HepG2 (cell line): ENCODE results near the gene SACS. TPM values are rescaled to one million over a fixed set of nuclear protein-coding genes. Genes with fewer than 3 reads are reported as not detected.
A peak's percentile ranks its signal among the peaks of the same experiment; 100 is the strongest.

Experiments
- ATF7 ChIP-seq, 2 experiments: fragments of 450-650 bp in 1 of 2; sonication (generic) in 1 of 2; formaldehyde crosslinking in 1 of 2; IDR thresholded peaks; 2 replicates each; pipeline versions ENCODE4 v1.4.0 to v1.6.1; 2016 to 2020; ENCODE audit warnings: antibody characterized with exemption in 1 of 2, mild to moderate bottlenecking in 1 of 2, missing genetic modification reagents in 1 of 2
- CEBPZ ChIP-seq: IDR thresholded peaks from 2 replicates; pipeline ENCODE4 v1.6.1; 2012; ENCODE audit warnings: low read length, improper control_type of control experiment
- CTCF ChIP-seq: sonication (generic); formaldehyde crosslinking; IDR thresholded peaks from 2 replicates; pipeline ENCODE4 v1.5.0; 2020; ENCODE audit warnings: mild to moderate bottlenecking, missing genetic modification reagents, moderate library complexity
- DPF2 ChIP-seq: sonication (generic); formaldehyde crosslinking; IDR thresholded peaks from 2 replicates; pipeline ENCODE4 v1.4.0; 2020; ENCODE audit warnings: mild to moderate bottlenecking, low read depth, missing genetic modification reagents, borderline replicate concordance
- FIP1L1 ChIP-seq: fragments of 200-400 bp; formaldehyde crosslinking; IDR thresholded peaks from 2 replicates; pipeline ENCODE4 v1.6.1; 2018; ENCODE audit warnings: low read depth, mild to moderate bottlenecking, low read length, moderate library complexity, borderline replicate concordance; ENCODE audit not compliant: insufficient read depth
- FOXC1 ChIP-seq: sonication (generic); formaldehyde crosslinking; IDR thresholded peaks from 2 replicates; pipeline ENCODE4 v1.8.0; 2022; ENCODE audit warnings: mild to moderate bottlenecking, missing genetic modification reagents, borderline replicate concordance
- HINFP ChIP-seq: sonication (generic); formaldehyde crosslinking; IDR thresholded peaks from 2 replicates; pipeline ENCODE4 v1.4.0; 2020; ENCODE audit warnings: low read depth, mild to moderate bottlenecking, missing genetic modification reagents
- KAT8 ChIP-seq: IDR thresholded peaks from 2 replicates; pipeline ENCODE4 v1.6.1; 2016; ENCODE audit warnings: missing genetic modification reagents, missing compliant biosample characterization
- KLF6 ChIP-seq: IDR thresholded peaks from 2 replicates; pipeline ENCODE4 v1.8.0; 2016; ENCODE audit warnings: missing biosample characterization, missing genetic modification reagents
- LCORL ChIP-seq, 2 experiments: fragments of 450-650 bp in 1 of 2; sonication (generic) in 1 of 2; formaldehyde crosslinking in 1 of 2; IDR thresholded peaks; 2 replicates each; pipeline versions ENCODE4 v1.5.0 to v1.6.1; 2017 to 2020; ENCODE audit warnings: antibody characterized with exemption in 1 of 2, missing genetic modification reagents in 1 of 2
- NFIB ChIP-seq: sonication (generic); formaldehyde crosslinking; IDR thresholded peaks from 2 replicates; pipeline ENCODE4 v1.9.0; 2021; ENCODE audit warnings: missing genetic modification reagents, mild to moderate bottlenecking, borderline replicate concordance
- SNRNP70 ChIP-seq: fragments of 200-400 bp; formaldehyde crosslinking; IDR thresholded peaks from 2 replicates; pipeline ENCODE4 v1.6.1; 2017; ENCODE audit warnings: mild to moderate bottlenecking, low read depth, low read length, moderate library complexity
- TMF1 ChIP-seq: sonication (generic); formaldehyde crosslinking; IDR thresholded peaks from 2 replicates; pipeline ENCODE4 v1.8.1; 2022; ENCODE audit warnings: low read depth, missing genetic modification reagents
- ZBTB46 ChIP-seq: sonication (generic); formaldehyde crosslinking; IDR thresholded peaks from 2 replicates; pipeline ENCODE4 v1.4.0; 2020; ENCODE audit warnings: mild to moderate bottlenecking, missing genetic modification reagents, borderline replicate concordance
- ZMYM4 ChIP-seq: sonication (generic); formaldehyde crosslinking; IDR thresholded peaks from 2 replicates; pipeline ENCODE4 v1.8.1; 2023; ENCODE audit warnings: mild to moderate bottlenecking, missing genetic modification reagents
- polyA plus RNA-seq, 8 experiments: library from polyadenylated mRNA; depleted of rRNA in 3 of 8; stranded (reverse) in 7 of 8; unstranded in 1 of 8; fragments of >200 nt; fragmentation: Illumina TruSeq in 4 of 8; extraction: Trizol in 4 of 8; gene quantifications; 2 replicates each; pipeline versions ENCODE4 v1.2.1 to v1.2.3, GENCODE V29; 2011 to 2016; ENCODE audit warnings: low read depth in 4 of 8, missing spikeins in 1 of 8, mixed read lengths in 1 of 8; ENCODE audit not compliant: insufficient read depth in 1 of 8
- total RNA-seq, 5 experiments: library from RNA; depleted of rRNA; stranded (reverse); fragments of >200 nt; fragmentation: Illumina TruSeq; extraction: Trizol; gene quantifications; 2 replicates each; pipeline ENCODE4 v1.2.3, GENCODE V29; 2016; ENCODE audit warnings: low read depth in 1 of 5
- TF ChIP-seq, protein P1 (sequence below): sonication (generic); formaldehyde crosslinking; IDR thresholded peaks from 2 replicates; pipeline ENCODE4 v1.4.0; 2020; ENCODE audit warnings: missing genetic modification reagents

The SACS gene
- total and polyA plus RNA-seq, 2 of the 13 experiments (the other 11 are each of a cell fraction or from before 2014, with no cell fraction given), result 4.0 to 15.7 TPM

DNA sequence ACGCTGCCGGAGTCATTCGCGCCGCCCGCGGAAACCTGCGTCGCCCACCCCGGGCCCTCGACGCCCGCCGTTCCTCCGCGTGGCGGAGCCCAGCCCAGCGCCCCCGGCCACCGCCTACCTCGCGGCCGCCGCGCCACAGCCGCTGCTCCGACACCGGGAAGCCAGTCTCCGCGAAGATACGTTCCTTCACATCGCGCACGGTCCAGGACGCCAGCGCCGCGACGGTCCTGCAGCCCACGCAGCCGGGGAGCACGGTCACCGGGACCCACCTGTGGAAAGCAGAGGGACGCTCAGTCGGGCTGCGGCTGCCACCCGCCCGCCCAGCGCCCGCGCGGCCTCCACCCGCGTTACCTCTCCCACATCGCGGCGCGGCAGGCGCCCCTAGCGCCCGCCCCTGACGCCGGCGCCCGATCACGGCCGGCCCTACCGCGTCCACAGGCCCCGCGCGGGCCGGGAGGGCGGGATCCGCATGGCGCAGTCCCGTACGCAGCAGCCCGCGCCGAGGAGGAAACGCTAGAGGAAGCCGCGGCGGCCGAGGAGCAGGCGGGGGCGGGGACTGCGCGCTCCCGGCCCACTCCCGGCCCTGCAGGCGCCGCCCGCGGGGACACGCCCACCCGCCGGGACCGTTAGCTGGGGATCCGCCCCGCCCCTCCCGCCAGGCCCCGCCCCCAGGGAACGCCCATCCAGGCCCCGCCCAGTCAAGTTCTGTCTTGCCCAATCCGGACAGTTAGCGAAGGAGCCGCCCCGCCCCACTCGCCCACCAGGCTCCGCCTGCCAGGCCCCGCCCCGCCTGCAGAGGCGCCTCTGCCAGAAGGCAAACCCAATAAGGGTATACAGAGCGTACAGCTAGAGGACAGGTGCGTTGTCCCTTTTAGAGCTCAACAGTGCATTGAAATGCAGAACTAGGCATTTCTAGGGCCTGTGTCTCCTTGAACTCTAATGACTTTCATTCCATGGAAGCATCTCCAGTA is 58.2 kb downstream of the SACS start (continued):
- TF ChIP-seq ATF7 (IDR thresholded peaks at IDR 0.05) (no peak), ATF7 (CRISPR knock-in tag; IDR thresholded peaks at IDR 0.05) (0 out of 2 replicates have a peak, but pooled peaks have one; percentile 39), FOXC1 (no peak), CEBPZ (no peak), ZBTB46 (CRISPR knock-in tag) (no peak), CTCF (CRISPR knock-in tag) (no peak), HINFP (CRISPR knock-in tag) (no peak; the same call in 1 of the 2 replicates), KLF6 (no peak), DPF2 (CRISPR knock-in tag) (no peak), LCORL (IDR thresholded peaks at IDR 0.05) (no peak), LCORL (CRISPR knock-in tag; IDR thresholded peaks at IDR 0.05) (no peak), SNRNP70 (no peak), FIP1L1 (no peak), NFIB (CRISPR knock-in tag) (no peak), TMF1 (CRISPR knock-in tag) (peak; percentile 79; the same call in 1 of the 2 replicates), ZMYM4 (CRISPR knock-in tag) (peak; percentile 62; the same call in 1 of the 2 replicates), KAT8 (CRISPR knock-in tag) (no peak)
- TF ChIP-seq, protein P1, sequence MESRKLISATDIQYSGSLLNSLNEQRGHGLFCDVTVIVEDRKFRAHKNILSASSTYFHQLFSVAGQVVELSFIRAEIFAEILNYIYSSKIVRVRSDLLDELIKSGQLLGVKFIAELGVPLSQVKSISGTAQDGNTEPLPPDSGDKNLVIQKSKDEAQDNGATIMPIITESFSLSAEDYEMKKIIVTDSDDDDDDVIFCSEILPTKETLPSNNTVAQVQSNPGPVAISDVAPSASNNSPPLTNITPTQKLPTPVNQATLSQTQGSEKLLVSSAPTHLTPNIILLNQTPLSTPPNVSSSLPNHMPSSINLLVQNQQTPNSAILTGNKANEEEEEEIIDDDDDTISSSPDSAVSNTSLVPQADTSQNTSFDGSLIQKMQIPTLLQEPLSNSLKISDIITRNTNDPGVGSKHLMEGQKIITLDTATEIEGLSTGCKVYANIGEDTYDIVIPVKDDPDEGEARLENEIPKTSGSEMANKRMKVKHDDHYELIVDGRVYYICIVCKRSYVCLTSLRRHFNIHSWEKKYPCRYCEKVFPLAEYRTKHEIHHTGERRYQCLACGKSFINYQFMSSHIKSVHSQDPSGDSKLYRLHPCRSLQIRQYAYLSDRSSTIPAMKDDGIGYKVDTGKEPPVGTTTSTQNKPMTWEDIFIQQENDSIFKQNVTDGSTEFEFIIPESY (CRISPR knock-in tag), result no peak
